Activated CD4-positive, alpha-beta T cell treated with anti-CD3 and anti-CD28 coated beads, Interleukin-2, amount 10 ng/mL, durations not matched to agents 24 days and 14 days (primary cell): Measurements from ENCODE around the gene NFIC. TPM values are rescaled to one million over a fixed set of nuclear protein-coding genes. Genes with fewer than 3 reads are reported as not detected.
A peak's percentile ranks its signal among the peaks of the same experiment; 100 is the strongest.
"Not testable (repeated sequence)": the region's sequence is repeated elsewhere in the genome, so short reads cannot be mapped to it uniquely, and the experiment has no call there.

Experiments used
- DNase-seq: peaks from one replicate; pipeline ENCODE4 v3.0.0; 2022
- H3K27ac Mint-ChIP-seq: one replicate; pipeline ENCODE4 v1.8.0; 2022; ENCODE audit warnings: mild to moderate bottlenecking, mixed read lengths
- H3K27me3 Mint-ChIP-seq: one replicate; pipeline ENCODE4 v1.8.0; 2022; ENCODE audit warnings: mixed read lengths
- H3K36me3 Mint-ChIP-seq: one replicate; pipeline ENCODE4 v1.8.0; 2022; ENCODE audit warnings: low read depth, mild to moderate bottlenecking, mixed read lengths
- H3K4me1 Mint-ChIP-seq: one replicate; pipeline ENCODE4 v1.8.0; 2021; ENCODE audit warnings: mixed read lengths
- H3K4me3 Mint-ChIP-seq: one replicate; pipeline ENCODE4 v1.8.0; 2022; ENCODE audit warnings: mild to moderate bottlenecking, moderate library complexity, mixed read lengths
- H3K9me3 Mint-ChIP-seq: one replicate; pipeline ENCODE4 v1.8.0; 2021; ENCODE audit warnings: mixed read lengths
- intact Hi-C: fragments of 100-400 bp; cut with micrococcal nuclease; formaldehyde crosslinking; loops from one replicate; pipeline ENCODE4 v1.15.1; 2023
- total RNA-seq: library from RNA; stranded (reverse); gene quantifications from 2 replicates; pipeline ENCODE4 v1.2.3, GENCODE V29; 2022

The NFIC gene
- total RNA-seq, 1 donor from 2014 or later, result 19.8 TPM

DNA sequence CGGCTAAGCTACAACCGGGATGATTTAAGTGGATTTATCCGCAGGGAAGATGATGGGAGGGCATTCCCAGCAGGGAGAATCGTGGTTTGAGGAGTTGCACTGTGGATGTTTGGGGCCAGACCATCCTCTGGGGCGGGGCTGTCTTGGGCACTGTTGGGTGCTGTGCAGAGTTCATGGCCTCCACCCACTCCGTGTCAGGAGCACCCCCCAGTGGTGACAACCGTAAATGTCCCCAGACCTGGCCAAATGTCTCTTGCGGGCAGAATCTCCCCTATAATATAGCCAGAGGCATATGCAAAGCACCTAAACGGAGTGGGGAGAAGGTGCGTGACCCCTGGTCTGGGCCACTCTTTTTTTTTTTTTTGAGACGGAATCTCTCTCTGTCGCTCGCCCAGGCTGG lies 73.7 kb downstream of the NFIC start:
- Mint-ChIP-seq H3K9me3 (no peaks in the 10 kb centered on the region), H3K36me3 (no peaks in the 10 kb centered on the region)
- intact Hi-C loops, result no loop called here

DNA sequence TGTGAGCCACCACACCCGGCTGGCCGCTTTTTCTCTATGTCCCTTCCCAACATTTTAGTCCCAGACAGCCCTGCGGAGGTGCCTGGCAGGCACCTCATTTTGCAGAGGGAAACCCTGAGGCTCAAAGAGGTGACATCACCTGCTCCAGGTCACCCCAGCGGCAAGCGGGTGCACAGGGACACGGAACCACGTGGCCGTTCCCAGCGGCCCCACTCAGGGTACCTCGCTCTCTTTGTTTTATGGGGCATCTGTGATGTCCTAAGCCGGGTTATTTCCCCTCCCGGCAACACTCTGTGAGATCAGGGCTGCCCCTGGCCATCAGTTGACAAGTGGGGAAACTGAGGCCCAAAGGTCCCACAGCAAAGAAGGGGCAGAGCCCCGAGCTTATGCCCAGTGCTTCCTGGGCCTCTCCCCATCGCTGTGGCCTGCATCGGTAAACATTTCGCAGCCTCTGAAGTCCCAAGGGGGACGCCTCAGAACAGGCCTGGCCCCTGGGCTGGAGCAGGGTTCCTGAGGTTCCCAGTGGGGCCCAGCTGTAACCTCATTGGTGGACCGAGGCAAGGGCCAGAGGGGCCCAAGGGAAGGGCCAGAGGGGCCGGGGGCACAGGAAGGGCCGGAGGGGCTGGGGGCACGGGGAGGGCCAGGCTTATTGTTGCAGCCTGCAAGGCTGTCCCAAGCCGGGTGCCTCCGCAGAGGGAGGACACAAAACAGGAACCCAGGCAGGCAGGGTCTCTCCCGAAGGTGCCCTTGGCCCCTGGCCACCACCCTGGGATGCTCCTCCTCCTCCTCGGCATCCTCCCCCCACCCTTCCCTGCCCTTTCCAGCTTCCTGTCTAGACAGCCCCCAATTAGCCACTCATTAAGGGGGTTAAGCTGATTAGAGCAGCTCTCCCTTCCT lies 75.0 kb downstream of the NFIC start:
- no peak overlapping the region for H3K27ac Mint-ChIP-seq
- H3K4me1 Mint-ChIP-seq, result peaks cover 2% of the 10 kb centered on the region
- no peaks in the 10 kb centered on the region for H3K27me3 Mint-ChIP-seq
- intact Hi-C loops, result no loop called here
- H3K4me3 Mint-ChIP-seq, result no peak overlapping the region
- DNase-seq, result no peak
- H3K36me3 Mint-ChIP-seq, result no peaks in the 10 kb centered on the region
- no peaks in the 10 kb centered on the region for H3K9me3 Mint-ChIP-seq

More for the DNA sequence above, 73.7 kb downstream of the NFIC start:
- DNase-seq, result peak; percentile 86
- Mint-ChIP-seq H3K27ac (no peak overlapping the region), H3K27me3 (no peaks in the 10 kb centered on the region), H3K4me3 (no peak overlapping the region), H3K4me1 (peaks cover 7% of the 10 kb centered on the region)

DNA sequence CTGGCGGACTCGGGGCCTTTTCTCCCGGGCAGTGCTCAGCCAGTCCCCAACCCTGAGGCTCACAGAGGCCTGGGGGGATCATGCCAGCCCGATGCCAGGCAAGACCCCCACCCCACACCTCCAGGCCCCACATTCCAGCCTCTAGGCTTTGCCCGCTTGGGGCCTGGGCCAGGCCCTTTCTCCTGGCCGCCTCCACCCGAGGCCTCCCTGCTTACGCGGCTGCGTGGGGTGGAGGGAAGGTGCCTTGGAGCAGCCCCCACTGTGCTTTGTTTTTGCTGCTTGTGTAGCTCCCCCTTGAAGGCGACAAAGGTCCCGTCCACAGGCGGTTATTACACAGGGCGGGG lies 75.6 kb downstream of the NFIC start:
- Mint-ChIP-seq H3K27ac (no peak overlapping the region), H3K4me1 (peaks cover 2% of the 10 kb centered on the region), H3K27me3 (no peaks in the 10 kb centered on the region), H3K4me3 (no peak overlapping the region), H3K36me3 (no peaks in the 10 kb centered on the region), H3K9me3 (no peaks in the 10 kb centered on the region)
- intact Hi-C loops, result no loop called here
- no peak for DNase-seq

DNA sequence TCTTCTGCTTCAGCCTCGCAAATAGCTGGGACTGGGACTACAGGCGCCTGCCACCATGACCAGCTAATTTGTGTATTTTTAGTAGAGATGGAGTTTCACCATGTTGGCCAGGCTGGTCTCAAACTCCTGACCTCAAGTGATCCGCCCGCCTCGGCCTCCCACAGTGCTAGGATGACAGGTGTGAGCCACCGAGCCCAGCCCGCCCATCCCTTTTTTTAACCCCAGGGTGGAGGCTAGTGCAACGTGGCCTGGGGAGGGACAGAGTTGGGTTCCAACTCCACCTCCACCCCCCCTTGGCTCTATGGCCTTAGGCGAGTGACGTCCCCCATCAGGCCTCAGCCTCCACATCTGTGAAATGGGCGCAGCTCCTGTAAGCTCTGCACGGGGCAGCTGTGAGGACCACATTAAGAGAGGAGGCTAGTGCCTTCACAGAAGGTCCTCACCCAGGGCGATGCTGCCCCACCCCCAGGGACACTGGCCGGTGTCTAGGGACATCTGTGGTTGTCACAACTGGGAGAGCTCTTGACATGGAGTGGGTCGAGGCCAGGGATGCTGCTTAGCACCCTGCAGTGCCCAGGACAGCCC lies 76.2 kb downstream of the NFIC start:
- no peak for DNase-seq
- intact Hi-C loops, result no loop called here
- H3K9me3 Mint-ChIP-seq, result no peaks in the 10 kb centered on the region
- no peaks in the 10 kb centered on the region for H3K27me3 Mint-ChIP-seq
- no peaks in the 10 kb centered on the region for H3K36me3 Mint-ChIP-seq
- peaks cover 2% of the 10 kb centered on the region for H3K4me1 Mint-ChIP-seq
- no peak overlapping the region for H3K27ac Mint-ChIP-seq
- no peak overlapping the region for H3K4me3 Mint-ChIP-seq

DNA sequence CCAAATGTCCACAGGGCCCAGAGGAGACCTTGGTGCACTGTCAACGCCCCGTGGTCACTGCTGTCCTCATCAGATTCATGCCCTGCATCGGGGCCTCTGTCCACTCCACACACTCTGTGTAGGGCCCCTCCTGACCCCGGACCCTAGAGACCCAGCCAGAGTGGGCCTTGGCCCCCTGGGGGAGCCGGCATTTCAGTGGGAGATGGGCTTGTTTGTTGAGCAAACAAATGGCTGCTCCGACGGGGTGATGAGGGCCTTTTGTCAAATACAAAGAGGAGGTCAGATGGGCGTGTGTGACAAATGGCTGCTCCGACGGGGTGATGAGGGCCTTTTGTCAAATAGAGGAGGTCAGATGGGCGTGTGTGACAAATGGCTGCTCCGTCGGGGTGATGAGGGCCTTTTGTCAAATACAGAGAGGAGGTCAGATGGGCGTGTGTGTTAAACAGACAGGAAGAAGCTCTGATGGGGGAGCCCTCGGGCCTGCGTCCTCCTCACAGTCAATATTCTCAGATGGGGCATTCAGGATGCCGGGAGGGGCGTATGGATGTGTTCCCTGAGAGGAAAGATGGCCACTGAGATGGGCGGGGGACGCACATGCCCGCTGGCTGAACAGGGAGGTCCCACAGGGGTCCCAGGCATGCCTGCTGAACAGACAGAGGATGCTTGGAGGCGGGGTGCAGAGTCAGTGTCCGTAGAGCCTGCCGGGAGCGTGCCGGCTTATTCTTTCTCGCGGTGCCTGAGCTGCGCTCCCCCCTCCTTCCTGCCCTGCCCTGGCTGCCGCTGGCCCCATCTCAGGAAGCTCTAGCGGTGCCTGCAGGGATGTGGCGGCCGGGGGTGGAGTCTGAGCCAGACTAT lies 77.7 kb downstream of the NFIC start:
- no peak for DNase-seq
- Mint-ChIP-seq H3K27me3 (no peaks in the 10 kb centered on the region), H3K27ac (no peak overlapping the region), H3K9me3 (no peaks in the 10 kb centered on the region), H3K4me3 (no peak overlapping the region), H3K4me1 (peaks cover 2% of the 10 kb centered on the region), H3K36me3 (no peaks in the 10 kb centered on the region)
- intact Hi-C loops, result no loop called here

DNA sequence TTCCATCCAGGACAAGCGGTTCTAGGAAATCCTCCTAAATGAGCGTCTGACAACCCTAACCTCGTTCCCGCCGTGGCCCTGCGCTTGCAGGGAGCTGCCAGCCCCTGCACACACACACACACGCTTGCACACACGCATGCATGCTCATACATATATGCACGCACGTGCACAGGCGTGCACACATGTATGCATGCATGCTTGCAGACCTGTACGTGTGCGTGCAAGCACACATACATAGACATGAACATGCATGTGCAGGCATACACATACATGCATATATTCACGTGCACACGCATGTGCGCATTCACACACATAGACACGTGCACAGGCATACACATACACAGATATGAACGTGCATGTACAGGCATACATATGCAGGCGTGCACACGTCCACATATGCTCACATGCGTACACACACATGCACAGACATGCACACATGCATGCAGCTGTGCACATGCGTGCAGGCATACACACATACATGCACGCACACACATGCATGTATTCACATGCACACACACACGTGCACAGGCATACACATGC lies 78.4 kb downstream of the NFIC start:
- Mint-ChIP-seq H3K27me3 (no peaks in the 10 kb centered on the region), H3K36me3 (no peaks in the 10 kb centered on the region)

DNA sequence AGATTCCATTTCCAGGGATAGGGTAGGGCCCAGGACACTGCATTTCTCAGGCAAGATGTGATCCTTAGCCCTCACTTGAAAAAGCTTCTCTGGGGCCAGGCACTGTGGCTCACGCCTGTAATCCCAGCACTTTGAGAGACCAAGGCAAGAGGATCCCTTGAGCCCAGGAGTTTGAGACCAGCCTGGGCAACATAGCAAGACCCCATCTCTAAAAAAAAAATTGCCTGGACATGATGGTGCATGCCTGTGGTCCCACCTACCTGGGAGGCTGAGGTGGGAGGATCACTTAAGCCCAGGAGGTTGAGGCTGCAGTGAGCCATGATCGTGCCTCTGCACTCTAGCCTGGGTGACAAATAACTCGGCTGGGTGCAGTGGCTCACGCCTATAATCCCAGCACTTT lies 80.3 kb downstream of the NFIC start:
- H3K36me3 Mint-ChIP-seq, H3K27ac Mint-ChIP-seq, H3K27me3 Mint-ChIP-seq, DNase-seq, H3K4me1 Mint-ChIP-seq, H3K4me3 Mint-ChIP-seq, H3K9me3 Mint-ChIP-seq, intact Hi-C loops: not testable (repeated sequence)

More for the DNA sequence above, 78.4 kb downstream of the NFIC start:
- H3K9me3 Mint-ChIP-seq, result no peaks in the 10 kb centered on the region
- H3K4me1 Mint-ChIP-seq, result peaks cover 2% of the 10 kb centered on the region
- no peak overlapping the region for H3K27ac Mint-ChIP-seq
- no peak for DNase-seq
- intact Hi-C loops, result no loop called here
- no peak overlapping the region for H3K4me3 Mint-ChIP-seq

DNA sequence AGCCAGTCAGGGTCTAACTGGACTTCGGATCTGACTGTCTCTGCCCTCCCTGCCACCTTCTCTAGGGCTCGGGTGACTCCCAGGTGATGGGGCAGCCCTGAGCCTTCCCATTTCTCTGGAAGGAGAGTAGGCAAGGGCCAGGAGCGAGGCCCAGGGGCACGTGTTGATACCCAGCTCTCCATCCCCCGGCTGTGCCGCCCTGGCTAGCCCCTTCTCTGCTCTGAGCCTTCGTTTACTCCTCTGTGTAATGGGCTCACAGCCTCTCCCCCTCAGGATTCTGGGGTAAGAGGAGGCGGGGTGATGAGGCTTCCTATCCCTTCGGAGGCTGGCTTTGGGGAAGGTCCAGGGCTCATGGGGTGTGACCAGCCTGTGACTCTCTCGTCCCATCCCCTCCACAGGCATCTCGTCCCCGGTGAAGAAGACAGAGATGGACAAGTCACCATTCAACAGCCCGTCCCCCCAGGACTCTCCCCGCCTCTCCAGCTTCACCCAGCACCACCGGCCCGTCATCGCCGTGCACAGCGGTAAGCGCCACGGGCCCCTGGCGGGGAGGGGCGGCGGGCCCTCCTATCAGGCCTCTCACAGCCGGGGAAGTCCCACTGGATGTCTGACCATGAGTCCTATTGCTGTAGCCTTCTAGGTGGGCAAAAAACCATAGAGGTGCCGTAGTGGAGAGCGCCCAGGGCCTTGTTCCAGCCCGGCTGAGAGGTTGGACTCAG lies 82.4 kb downstream of the NFIC start:
- no peaks in the 10 kb centered on the region for H3K36me3 Mint-ChIP-seq
- no peak overlapping the region for H3K4me3 Mint-ChIP-seq
- DNase-seq, result no peak
- no peaks in the 10 kb centered on the region for H3K9me3 Mint-ChIP-seq
- peaks cover 1% of the 10 kb centered on the region for H3K4me1 Mint-ChIP-seq
- H3K27ac Mint-ChIP-seq, result no peak overlapping the region
- no peaks in the 10 kb centered on the region for H3K27me3 Mint-ChIP-seq
- intact Hi-C loops, result no loop called here

DNA sequence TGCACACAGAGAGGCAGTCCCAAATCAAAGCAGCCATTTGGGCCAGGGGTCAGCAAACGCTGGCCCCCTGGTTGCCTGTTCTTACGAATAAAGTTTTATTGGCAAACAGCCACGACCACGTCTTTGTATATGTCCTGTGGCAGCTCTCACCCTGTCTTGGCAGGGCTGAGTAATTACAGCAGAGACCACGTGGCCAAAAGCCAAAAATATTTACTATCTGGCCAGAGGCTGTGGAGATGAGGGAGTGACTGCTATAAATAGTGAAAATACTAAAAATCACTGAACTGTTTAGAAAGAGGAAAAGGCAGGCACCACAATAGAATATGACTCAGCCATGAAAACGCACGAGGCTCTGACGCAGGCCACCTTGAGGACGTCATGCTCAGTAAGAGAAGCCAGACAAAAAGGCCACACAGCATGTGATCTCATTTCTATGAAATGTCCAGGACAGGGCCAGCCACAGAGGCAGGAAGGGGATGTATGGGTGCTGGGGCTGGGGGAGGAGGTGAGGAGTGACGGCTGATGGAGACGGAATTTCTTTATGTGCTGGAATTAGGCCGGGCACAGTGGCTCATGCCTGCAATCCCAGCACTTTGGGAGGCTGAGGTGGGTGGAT lies 84.5 kb downstream of the NFIC start:
- DNase-seq, result no peak
- intact Hi-C loops, result no loop called here
- no peaks in the 10 kb centered on the region for H3K36me3 Mint-ChIP-seq

DNA sequence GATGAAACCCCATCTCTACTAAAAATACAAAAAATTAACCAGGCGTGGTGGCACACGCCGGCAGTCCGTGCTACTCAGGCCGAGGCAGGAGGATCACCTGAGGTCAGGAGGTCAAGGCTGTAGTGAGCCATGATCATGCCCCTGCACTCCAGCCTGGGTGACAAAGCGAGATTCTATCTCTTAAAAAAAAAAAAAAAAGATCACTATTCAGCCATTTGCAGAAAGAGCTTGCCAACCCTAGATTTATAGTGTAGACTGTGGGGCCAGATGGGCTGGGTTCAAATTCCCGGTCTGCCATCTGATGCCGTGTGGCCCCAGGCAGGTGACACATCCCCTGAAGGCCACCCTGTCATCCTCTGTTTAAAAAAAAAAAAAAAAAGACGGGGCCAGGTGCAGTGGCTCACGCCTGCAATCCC lies 85.1 kb downstream of the NFIC start:
- H3K36me3 Mint-ChIP-seq, result no peaks in the 10 kb centered on the region
- no peaks in the 10 kb centered on the region for H3K27me3 Mint-ChIP-seq
- intact Hi-C loops, result no loop called here
- DNase-seq, result no peak
- no peaks in the 10 kb centered on the region for H3K9me3 Mint-ChIP-seq
- H3K4me1 Mint-ChIP-seq, result no peaks in the 10 kb centered on the region
- no peak overlapping the region for H3K4me3 Mint-ChIP-seq
- H3K27ac Mint-ChIP-seq, result no peak overlapping the region

More for the DNA sequence above, 84.5 kb downstream of the NFIC start:
- H3K27me3 Mint-ChIP-seq, result no peaks in the 10 kb centered on the region
- H3K27ac Mint-ChIP-seq, result no peak overlapping the region
- no peak overlapping the region for H3K4me3 Mint-ChIP-seq
- no peaks in the 10 kb centered on the region for H3K9me3 Mint-ChIP-seq
- no peaks in the 10 kb centered on the region for H3K4me1 Mint-ChIP-seq

DNA sequence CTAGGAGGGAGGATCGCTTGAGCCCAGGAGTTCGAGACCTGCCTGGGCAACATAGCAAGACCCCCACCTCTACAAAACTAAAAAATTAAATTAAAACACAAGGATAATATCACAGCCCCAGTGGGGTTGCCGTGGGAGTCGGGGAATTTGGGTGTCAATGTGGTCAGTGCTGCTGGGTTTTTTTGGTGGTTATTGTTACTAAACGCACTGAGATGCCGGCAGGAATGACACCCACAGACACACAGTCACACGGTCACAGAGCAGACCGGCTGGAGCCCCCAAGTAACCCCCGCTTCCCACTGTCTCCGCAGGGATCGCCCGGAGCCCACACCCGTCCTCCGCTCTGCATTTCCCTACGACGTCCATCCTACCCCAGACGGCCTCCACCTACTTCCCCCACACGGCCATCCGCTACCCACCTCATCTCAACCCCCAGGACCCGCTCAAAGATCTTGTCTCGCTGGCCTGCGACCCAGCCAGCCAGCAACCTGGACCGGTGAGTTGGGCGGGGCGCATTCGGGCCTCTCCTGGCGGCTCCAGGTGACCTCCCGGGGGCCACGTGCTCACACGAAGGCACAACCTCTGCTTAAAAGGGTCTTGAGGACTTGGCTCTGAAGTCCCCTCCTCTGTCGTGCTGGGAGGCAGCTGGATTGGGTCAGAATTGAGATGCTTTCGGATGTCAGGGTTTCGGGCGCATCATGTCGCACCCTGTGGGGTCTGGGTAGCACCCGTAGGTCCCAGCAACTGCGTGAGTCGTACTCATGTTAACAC lies 86.0 kb downstream of the NFIC start:
- intact Hi-C loops, result no loop called here
- Mint-ChIP-seq H3K9me3 (no peaks in the 10 kb centered on the region), H3K27me3 (no peaks in the 10 kb centered on the region), H3K27ac (no peak overlapping the region), H3K4me3 (no peak overlapping the region), H3K4me1 (no peaks in the 10 kb centered on the region), H3K36me3 (no peaks in the 10 kb centered on the region)
- DNase-seq, result no peak

DNA sequence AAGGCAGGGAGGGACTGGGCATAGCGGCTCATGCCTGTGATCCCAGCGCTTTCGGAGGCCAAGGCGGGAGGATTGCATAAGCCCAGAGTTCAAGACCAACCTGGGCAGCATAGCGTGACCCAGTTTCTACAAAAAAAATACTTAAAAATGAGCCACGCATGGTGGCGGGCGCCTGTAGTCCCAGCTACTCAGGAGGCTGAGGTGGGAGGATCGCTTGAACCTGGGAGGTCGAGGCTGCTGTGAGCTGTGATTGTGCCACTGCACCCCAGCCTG lies 86.5 kb downstream of the NFIC start:
- H3K9me3 Mint-ChIP-seq, H3K27ac Mint-ChIP-seq, intact Hi-C loops, H3K36me3 Mint-ChIP-seq, H3K27me3 Mint-ChIP-seq, H3K4me1 Mint-ChIP-seq, H3K4me3 Mint-ChIP-seq, DNase-seq: not testable (repeated sequence)

DNA sequence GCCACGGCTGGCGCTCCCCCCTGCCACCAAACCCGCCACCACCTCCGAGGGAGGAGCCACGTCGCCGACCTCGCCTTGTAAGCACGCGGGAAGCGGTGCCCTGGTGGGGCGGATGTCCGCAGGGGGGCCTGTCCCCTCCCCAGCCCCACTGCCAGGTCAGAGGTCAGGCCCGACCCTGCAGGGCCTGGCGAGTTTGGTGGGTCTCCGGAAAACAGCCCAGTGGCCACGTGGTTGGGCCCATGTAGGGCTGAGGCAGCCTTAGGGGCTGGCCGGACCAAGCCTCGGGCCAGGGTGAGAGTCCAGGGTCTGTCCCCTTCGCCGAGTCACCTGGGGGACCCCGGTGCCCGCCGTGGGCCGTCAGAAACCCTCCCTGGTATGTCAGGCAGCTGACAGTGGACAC lies 87.5 kb downstream of the NFIC start:
- H3K4me3 Mint-ChIP-seq, result no peak overlapping the region
- intact Hi-C loops, result no loop called here
- no peak for DNase-seq
- no peaks in the 10 kb centered on the region for H3K36me3 Mint-ChIP-seq
- H3K9me3 Mint-ChIP-seq, result no peaks in the 10 kb centered on the region
- no peak overlapping the region for H3K27ac Mint-ChIP-seq
- H3K4me1 Mint-ChIP-seq, result no peaks in the 10 kb centered on the region
- H3K27me3 Mint-ChIP-seq, result no peaks in the 10 kb centered on the region
